Ishikawa (cell line): ENCODE results near the gene AGT.

Experiments
- CEBPB ChIP-seq: IDR thresholded peaks from 2 replicates; pipeline ENCODE4 v1.6.1; 2012
- CREB1 ChIP-seq: IDR thresholded peaks from 2 replicates; pipeline ENCODE4 v1.6.1; 2012; ENCODE audit warnings: low read depth
- EGR1 ChIP-seq: IDR thresholded peaks from 2 replicates; pipeline ENCODE4 v1.6.1; 2012
- EP300 ChIP-seq: IDR thresholded peaks from 2 replicates; pipeline ENCODE4 v1.6.1; 2012; ENCODE audit warnings: borderline replicate concordance
- FOXM1 ChIP-seq: IDR thresholded peaks from 2 replicates; pipeline ENCODE4 v1.6.1; 2012; ENCODE audit warnings: low read depth, borderline replicate concordance
- NFIC ChIP-seq: IDR thresholded peaks from 2 replicates; pipeline ENCODE4 v1.6.1; 2012
- RAD21 ChIP-seq: IDR thresholded peaks from 2 replicates; pipeline ENCODE4 v1.6.1; 2012; ENCODE audit warnings: low read depth
- TAF1 ChIP-seq: IDR thresholded peaks from 2 replicates; pipeline ENCODE4 v1.6.1; 2012; ENCODE audit warnings: low read depth, mild to moderate bottlenecking
- TCF12 ChIP-seq: IDR thresholded peaks from 2 replicates; pipeline ENCODE4 v1.6.1; 2012; ENCODE audit warnings: low read depth
- TEAD4 ChIP-seq: IDR thresholded peaks from 2 replicates; pipeline ENCODE4 v1.6.1; 2012
- YY1 ChIP-seq: IDR thresholded peaks from 2 replicates; pipeline ENCODE4 v1.6.1; 2012; ENCODE audit warnings: low read depth
- ZBTB7A ChIP-seq: IDR thresholded peaks from 2 replicates; pipeline ENCODE4 v1.6.1; 2012; ENCODE audit warnings: low read depth
- TF ChIP-seq, protein P1 (sequence below): IDR thresholded peaks from 2 replicates; pipeline ENCODE4 v1.6.1; 2012
- TF ChIP-seq, protein P2 (sequence below): IDR thresholded peaks from 2 replicates; pipeline ENCODE4 v1.6.1; 2012; ENCODE audit warnings: low read depth, mild to moderate bottlenecking
- TF ChIP-seq, protein P3 (sequence below): IDR thresholded peaks from 2 replicates; pipeline ENCODE4 v1.6.1; 2012

The AGT gene

DNA sequence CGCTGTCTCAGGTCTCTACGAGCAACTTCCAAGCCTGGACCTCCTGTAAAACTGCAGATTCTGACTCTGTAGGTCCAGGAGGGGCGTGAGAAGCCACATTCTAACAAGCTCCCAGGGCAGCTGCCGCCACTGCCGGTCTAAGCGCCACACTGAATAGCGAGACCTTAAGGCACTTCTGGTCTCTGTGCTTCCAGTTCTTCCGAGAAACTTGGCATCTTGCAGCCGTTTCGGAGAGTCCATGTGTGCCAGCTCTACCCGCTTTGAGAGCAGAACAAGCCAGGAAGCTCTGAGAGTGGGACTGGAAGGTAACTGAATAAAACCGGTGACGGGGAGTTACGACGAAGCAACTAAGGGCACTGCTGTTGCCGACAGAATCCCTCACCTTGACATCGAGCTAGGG, 12.5 kb downstream of the AGT start:
- no peak for TF ChIP-seq CEBPB
- TF ChIP-seq, protein P1, sequence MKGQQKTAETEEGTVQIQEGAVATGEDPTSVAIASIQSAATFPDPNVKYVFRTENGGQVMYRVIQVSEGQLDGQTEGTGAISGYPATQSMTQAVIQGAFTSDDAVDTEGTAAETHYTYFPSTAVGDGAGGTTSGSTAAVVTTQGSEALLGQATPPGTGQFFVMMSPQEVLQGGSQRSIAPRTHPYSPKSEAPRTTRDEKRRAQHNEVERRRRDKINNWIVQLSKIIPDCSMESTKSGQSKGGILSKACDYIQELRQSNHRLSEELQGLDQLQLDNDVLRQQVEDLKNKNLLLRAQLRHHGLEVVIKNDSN, result no peak
- no peak for TF ChIP-seq EP300
- TF ChIP-seq NFIC, result no peak
- TF ChIP-seq, protein P2, sequence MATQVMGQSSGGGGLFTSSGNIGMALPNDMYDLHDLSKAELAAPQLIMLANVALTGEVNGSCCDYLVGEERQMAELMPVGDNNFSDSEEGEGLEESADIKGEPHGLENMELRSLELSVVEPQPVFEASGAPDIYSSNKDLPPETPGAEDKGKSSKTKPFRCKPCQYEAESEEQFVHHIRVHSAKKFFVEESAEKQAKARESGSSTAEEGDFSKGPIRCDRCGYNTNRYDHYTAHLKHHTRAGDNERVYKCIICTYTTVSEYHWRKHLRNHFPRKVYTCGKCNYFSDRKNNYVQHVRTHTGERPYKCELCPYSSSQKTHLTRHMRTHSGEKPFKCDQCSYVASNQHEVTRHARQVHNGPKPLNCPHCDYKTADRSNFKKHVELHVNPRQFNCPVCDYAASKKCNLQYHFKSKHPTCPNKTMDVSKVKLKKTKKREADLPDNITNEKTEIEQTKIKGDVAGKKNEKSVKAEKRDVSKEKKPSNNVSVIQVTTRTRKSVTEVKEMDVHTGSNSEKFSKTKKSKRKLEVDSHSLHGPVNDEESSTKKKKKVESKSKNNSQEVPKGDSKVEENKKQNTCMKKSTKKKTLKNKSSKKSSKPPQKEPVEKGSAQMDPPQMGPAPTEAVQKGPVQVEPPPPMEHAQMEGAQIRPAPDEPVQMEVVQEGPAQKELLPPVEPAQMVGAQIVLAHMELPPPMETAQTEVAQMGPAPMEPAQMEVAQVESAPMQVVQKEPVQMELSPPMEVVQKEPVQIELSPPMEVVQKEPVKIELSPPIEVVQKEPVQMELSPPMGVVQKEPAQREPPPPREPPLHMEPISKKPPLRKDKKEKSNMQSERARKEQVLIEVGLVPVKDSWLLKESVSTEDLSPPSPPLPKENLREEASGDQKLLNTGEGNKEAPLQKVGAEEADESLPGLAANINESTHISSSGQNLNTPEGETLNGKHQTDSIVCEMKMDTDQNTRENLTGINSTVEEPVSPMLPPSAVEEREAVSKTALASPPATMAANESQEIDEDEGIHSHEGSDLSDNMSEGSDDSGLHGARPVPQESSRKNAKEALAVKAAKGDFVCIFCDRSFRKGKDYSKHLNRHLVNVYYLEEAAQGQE, result no peak
- TF ChIP-seq, protein P3, sequence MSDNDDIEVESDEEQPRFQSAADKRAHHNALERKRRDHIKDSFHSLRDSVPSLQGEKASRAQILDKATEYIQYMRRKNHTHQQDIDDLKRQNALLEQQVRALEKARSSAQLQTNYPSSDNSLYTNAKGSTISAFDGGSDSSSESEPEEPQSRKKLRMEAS, result no peak
- TF ChIP-seq TAF1, result no peak
- no peak for TF ChIP-seq TEAD4
- no peak for TF ChIP-seq CREB1
- TF ChIP-seq ZBTB7A, result no peak
- TF ChIP-seq RAD21, result no peak
- no peak for TF ChIP-seq FOXM1
- TF ChIP-seq YY1, result no peak
- TF ChIP-seq TCF12, result no peak
- TF ChIP-seq EGR1, result no peak

DNA sequence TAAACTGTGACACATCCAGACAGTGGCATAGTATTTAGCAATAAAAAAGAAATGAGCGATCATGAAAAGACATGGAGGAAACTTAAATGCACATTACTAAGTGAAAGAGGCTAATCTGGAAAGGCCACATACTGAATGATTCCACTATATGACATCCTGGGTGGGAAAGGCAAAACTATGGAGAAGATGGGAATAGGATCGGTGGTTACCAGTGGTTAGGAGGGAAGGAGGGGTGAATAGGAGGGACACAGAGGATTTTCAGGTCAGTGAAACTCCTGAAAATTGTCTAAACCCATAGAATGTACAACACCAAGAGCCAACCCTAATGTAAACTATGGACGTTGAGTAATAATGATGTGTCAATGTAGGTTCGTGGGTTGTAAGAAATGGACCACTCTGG, 13.8 kb downstream of the AGT start:
- TF ChIP-seq NFIC (no peak), CEBPB (no peak), ZBTB7A (no peak), TEAD4 (no peak), FOXM1 (no peak)
- TF ChIP-seq, protein P2, result no peak

DNA sequence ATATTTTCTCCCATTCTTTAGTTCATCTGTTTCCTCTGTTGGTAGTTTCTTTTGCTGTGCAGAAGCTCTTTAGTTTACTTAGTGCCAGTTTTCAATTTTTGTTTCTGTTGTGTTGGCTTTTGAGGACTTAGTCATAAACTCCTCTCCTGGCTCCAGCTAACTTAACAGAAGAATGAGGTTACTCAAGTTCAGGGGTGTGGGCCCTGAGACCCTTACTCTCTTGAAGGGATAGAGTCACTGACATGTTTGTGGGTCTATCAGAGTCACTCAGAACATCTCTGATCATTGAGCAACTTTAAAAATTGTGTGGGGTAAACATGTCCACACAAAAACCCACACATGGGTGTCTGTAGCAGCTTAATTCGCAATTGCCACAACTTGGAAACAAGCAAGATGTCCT, 14.2 kb downstream of the AGT start:
- no peak for TF ChIP-seq FOXM1
- TF ChIP-seq TAF1, result no peak
- TF ChIP-seq, protein P1, result no peak
- TF ChIP-seq NFIC, result no peak
- no peak for TF ChIP-seq CREB1
- no peak for TF ChIP-seq TCF12
- no peak for TF ChIP-seq EP300
- TF ChIP-seq CEBPB, result no peak
- no peak for TF ChIP-seq ZBTB7A
- TF ChIP-seq EGR1, result no peak
- no peak for TF ChIP-seq RAD21
- TF ChIP-seq YY1, result no peak
- TF ChIP-seq, protein P3, result no peak
- TF ChIP-seq, protein P2, result no peak
- TF ChIP-seq TEAD4, result no peak

DNA sequence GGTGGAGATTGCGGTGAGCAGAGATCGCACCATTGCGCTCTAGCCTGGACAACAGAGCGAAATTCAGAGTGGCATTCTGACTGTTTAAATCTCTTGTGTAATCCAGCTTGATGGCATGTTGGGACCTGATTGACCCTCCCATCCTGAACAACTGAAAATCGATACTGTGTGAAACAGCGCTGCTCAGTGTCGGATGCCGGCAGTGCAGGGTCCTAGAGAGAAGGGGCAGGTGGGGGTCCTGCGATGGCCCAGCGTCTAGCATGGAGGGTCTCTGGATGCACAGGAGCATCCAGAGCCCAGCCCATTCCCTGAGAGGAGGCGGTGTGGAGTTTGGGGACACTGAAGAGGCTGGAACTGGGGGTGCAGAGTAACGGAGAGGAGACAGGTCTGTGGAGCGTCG, 15.8 kb downstream of the AGT start:
- TF ChIP-seq TAF1 (no peak), TEAD4 (no peak), CEBPB (no peak), EP300 (no peak), YY1 (no peak), CREB1 (no peak), TCF12 (no peak), EGR1 (no peak), RAD21 (no peak), NFIC (no peak), ZBTB7A (no peak), FOXM1 (no peak)
- TF ChIP-seq, protein P3, result no peak
- TF ChIP-seq, protein P2, result no peak
- TF ChIP-seq, protein P1, result no peak
